ENCODE measurements around the gene CHAT.

CHAT gene

DNA sequence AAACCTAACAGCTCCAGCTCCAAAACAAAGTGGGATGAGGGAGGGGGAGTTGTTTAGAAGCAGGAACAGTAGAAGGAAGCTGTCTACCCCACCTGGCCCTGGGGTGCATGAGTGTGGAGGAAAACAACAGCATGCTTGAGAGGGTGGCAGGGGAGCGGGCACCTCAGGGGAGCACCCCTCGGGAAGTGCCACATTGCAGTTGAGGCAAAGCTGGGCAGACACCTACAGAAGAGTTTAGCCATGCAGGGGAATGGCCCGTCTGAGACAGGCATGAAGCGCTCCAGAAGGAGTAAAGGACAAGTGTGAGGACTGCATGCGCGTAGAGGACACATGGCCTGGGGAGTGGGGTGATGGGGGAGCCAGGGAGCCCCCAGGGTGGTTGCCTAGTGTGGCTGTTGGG is 18.1 kb downstream of the CHAT start:
- no peak for DNase-seq (ENCODE audit: low spot score)

DNA sequence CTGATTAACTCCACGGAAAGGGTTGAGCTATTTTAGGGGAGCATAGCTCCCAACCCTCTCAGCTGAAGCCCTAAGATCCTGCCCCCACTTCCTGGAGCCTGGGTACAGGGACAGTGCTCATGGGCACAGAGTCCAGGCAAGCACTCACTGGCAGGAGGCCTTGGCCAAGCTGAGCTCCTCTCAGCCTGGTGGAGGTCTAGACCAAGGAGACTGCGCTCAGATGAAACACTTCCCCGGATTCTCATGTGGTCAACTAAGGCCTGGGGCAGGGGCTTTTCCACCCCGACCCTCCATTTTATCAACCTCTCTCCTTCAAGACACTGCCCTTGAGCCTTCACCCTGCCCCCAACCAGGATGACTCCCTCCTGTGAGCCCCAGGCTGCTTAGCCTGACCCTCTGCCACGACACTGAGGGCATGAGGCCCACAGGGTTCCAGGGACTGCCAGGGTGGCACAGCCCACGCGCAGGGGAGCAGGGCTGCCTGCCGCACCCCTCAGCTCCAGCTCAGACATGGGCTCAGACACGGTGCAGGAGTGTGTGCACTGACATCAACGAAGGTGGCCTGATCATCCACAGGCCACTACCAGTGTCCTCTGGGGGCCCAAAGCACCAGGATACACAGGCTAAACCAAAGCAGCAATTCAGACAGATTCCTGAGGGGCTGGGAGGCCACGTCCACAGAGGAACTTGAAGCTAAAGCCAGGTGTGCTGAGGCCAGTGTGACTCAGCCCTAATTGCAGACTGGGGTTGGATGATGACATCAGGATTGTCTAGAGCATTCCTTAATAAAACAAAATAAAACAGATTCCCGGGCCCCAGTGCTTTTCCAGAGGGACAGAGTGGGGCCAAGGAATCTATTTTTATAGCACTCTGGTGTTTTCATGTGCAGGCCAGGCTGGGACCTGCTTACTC is 18.8 kb downstream of the CHAT start:
- no peak for DNase-seq (ENCODE audit: low spot score)

DNA sequence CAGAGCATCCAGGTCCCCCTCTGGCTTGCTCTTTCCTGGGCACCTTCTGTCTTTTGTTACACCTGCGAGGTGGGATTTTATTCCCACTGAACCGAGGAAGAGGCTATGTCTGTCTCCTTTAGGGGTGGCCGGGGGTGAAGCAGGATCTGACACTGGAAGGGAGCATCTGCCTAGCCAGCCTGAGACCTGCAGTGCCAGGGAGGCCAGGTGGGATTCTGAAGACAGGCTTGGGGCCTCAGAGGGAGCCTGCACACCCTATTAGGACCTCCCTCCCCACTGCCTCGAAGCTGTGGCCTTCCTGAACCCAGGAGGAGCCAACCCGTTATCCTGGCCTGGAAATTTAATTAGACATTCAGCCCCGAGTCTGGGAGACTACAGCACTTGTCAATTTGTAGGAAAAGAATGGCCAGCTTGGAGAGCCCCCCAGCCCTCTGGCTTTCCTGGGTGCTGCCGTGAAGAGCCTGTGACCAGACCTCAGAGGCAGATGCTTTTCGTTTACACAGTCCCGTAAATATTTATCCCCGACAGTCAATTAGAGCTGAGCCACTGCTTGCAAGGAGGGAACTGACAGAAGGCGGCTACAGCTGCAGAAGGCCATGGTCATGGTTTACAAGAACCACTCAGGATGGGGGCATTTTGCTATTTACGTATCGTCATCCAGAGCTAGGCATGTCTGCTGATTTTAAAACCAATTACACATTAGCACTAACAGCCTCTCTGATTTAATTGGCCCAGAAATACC is 19.7 kb downstream of the CHAT start:
- no peak for DNase-seq (ENCODE audit: low spot score)

DNA sequence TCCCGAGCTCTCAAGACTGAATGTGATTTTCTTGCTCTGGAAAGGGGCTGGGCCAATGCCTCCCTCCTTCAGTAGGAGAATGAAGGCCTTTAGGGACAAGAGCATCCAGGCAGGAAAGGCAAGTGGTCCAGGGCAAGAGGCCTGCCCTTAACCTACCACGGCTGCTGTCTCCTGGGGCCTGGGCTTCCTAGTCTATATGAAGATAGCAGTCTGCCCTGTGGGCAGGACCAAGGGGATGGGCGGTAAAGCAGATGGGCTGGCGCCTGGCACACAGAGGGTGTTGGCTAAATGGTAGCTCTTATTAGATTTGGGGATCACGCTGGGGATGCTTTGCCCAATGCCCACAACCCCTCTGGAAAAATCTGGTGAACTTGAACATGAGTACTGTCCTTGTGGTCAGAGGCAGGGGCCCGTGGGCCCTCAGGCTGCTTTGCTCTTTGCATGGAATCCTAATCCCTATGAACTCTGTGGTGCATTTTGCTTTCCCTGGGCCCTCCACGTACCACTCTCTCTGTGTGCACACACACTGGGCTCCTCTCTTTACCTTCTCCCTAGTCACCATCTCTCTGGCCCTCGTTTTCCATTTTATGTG is 20.3 kb downstream of the CHAT start:
- DNase-seq (ENCODE audit: low spot score): no peak

DNA sequence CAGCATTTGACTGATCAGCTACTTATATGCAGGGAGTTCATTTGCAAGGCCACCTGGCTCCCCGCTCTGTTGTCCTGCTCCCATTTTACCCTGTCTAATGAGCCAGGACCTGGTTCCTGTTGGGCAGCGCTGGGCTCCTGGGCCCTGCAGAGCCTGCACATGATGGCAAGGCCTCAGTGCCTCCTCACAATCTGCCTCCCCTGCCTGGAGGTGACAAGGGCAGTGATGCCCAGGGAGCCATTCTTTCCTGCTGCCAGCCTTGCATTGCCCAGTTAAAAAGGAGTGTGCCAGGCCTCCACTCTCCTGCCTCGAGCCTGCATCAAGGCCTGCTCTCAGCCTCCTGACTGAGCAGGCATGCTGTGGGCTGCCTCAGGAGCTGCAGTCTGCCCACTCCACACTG is 28.5 kb downstream of the CHAT start:
- DNase-seq (ENCODE audit: low spot score): no peak

DNA sequence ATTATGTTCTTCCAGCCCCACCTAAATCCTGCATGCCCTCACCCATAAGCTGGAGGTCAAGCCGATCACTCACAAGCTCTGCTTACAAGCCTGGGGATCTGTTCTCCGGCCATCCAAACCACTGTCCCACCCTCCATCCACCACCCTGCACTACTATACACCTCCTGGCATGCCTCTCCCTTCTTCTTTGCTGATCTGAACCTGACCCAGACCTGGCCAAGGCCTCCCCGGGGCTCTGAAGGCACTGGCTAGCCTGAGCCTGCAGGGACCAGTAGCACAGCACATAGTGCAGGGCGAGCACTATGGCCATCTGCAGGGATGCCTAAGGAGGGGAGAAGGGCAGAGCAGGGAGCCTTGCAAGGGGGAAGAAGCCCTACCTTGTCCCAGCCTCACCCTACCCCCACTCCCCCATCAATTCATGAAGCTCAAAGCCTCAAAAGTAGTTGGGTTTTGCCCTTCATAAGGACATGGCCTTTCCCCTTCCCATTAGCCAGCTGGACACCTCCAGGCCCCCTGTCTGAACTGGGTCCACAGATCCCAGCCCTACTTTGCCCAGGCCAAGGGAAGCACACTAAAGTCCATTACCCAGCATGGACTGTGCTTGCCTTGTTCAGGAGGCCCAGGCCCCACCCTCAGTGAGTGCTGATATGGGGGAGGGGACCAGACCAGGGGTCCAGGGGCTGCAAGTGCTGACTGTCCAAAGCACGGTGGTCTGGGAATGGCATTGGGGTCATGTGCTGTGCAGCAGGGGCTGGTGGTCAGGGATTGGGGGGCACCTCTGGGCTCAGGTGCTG is 29.6 kb downstream of the CHAT start:
- no peak for DNase-seq (ENCODE audit: low spot score)

DNA sequence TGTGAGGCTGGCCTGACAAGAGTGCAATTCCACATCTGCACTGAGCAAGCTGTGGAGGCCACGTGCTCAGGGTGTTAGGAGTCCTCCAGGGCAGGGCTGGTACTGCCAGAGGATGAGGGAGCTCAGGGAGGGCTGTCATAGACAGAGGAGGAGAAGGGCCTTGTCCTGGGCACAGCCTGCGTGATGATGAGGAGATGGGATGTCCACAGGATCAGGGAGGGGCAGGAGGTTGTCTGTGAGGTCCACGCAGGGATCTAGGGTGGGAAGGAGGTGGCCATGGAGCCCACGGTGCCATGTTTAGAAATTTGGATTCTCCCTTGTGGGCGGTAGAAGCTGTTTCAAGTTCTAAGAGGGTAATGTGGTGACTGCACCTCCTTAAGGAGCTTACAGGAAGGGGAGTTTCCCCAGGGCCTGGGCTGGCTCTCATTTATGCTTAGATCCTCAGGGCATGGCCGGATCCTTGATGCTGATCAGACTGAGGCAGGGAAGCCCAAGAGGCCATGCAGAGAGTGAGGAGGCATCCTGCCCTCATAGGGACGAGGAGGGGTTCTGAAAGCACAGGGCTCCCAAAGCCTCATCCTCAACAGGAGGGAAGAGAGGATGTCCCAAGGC is 30.3 kb downstream of the CHAT start:
- DNase-seq (ENCODE audit: low spot score): no peak

DNA sequence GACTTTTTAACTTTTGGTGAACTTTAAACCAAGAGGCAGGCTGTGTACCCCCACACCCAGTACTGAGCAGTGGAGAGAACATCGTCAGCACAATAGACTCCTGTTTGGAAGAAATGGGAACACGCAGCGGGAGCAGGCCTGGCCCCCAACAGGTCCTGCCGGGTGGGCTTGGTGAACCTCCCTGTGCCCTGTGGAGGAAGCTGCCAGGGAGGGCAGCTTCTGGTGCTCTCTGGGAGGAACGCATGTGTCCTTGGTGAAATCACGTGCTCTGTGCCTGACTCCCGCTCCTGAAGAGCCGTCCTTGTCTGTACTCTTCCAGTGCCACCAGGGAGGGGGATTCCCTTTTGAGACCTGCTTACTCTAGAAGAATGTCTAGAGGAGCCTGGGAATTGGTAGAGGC is 31.6 kb downstream of the CHAT start:
- no peak for DNase-seq (ENCODE audit: low spot score)

DNA sequence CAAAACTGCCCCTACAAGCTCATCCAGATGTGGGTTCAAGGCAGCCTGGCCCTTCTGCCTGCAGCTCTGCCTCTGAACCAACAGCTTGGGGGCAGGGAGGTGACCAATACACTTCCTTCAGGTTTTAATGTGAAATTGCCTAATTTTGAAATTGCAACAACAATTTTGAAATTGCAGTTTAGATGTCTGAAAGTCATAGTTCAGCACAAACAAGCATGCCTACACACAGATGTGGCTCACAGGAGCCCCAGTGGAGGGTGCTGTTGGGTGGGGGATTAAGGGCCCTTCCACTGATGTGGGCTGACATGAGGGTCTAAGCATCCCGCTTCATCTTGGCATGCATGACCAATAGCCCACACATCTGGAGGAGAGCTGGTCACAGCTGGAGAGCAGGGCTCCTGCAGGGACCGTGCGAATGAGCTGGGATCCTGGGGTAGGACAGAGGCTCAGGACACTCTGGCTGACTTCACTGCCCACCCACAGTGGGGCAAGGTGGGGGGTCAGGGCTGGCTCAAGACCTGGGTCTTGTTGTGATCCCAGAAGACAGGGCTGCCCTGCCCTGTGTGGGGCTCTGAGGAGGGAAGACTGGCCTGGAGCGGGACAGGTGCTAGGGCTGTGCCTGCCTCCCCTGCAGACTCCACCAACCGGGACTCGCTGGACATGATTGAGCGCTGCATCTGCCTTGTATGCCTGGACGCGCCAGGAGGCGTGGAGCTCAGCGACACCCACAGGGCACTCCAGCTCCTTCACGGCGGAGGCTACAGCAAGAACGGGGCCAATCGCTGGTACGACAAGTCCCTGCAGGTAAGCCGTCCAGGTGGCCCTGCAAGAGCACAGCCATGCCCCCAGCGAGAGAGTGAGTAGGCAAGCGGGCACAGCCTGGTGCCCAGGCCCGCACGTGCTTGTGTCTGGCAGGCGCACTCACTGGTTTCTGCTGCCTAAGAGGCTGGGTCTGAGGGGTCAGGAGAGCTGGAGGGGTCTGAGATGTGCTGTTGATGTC is 32.3 kb downstream of the CHAT start:
- no peak for DNase-seq (ENCODE audit: low spot score)

DNA sequence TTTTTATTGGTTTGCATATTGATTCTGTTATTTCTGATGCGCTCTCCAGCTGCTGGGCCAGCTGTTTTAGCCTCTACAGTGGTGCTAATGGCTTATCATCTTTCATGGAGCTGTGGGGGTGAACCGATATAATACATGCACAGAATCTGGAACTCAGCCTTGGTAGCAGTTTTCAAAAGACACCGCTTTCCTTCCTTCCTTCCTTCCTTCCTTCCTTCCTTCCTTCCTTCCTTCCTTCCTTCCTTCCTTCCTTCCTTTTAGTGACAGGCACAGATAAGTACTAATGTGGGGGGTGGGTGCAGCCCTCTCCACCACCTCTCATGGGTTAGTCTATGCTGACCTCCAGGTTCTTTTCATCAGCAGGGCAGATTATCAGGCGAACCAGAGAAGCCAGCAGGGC is 33.7 kb downstream of the CHAT start:
- DNase-seq (ENCODE audit: low spot score): no peak

DNA sequence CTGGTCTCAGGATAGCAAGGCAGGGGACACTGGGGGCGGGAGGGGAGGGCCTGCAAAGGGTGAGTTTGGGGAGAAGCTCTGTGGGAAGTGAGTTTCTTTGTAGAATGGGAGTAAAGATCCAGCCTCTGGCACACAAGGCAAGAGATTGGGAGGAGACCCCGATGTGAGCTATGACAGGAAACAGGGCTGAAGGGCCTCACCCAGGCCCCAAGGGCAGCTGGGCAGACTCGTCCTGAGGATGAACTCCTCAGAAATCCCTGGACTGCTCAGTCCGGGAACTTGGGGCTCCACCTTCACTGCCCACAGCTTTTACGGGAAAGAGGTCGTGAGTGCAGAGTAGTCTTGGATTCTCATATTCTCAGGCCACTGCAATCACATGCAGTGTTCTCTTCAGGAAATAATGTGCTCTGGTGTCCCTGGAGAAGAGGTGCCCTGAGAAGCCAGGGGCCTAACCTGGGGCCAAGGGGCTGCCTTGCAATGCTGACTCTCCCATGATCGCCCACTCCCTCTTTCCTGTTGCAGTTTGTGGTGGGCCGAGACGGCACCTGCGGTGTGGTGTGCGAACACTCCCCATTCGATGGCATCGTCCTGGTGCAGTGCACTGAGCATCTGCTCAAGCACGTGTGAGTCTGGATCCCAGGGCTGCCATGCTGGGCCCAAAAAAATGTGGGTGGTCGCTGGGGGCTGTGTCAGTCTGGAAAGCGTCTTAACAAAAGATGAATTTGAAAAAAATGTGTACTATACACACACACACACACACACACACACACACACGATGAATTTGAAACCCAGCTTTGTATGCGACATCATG is 34.4 kb downstream of the CHAT start:
- no peak for DNase-seq (ENCODE audit: low spot score)

DNA sequence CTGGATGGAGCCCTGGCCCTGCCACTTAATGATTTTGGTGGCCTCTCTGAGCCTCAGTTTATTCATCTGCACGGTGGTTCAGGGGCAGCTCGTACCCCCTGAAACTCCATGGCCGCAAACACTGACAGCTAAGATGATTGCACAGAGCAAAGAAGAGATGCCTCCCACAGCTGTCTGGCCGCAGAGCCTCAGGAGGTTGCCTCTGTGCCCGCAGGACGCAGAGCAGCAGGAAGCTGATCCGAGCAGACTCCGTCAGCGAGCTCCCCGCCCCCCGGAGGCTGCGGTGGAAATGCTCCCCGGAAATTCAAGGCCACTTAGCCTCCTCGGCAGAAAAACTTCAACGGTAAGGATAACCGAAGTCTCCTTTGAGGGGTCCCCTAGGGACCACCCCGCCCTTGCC is 35.5 kb downstream of the CHAT start:
- peak; percentile 28 for DNase-seq (ENCODE audit: low spot score)

DNA sequence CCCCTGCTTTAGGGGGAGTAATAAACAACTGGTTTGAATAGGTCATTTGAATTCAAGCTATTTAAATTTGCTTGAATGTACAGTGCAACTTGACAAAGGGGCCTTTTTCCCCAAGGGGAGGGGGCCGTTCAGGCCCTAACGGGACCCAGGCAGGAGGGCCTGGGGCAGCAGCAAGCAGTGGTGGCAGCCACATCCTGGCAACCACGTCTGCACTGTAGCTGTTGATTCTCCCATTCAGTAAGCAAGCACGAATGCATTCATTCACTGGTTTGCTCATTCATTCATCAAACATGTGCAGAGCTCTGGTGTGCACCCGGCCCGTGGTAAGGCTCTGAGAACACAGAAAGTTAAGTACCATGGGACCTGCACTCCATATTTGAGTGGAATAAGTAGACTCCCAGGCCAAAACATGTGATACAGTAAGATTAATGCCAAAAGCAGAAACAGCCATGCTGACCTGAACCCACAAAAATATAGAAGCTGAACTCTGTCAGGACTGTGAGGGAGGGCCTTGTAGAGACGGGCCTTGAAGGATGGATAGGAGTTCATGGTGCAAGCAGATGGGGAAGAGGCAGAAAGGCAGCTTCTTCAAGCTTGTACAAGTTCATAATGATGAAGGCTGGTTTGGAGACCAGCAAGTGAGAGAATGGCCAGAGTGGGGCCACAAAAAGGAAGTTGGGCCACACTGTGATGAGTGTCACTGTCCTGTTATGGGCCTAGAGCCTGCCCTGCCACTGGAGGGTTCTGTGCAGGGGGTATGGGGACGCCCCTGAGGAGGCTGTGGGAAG is 36.3 kb downstream of the CHAT start:
- no peak for DNase-seq (ENCODE audit: low spot score)

DNA sequence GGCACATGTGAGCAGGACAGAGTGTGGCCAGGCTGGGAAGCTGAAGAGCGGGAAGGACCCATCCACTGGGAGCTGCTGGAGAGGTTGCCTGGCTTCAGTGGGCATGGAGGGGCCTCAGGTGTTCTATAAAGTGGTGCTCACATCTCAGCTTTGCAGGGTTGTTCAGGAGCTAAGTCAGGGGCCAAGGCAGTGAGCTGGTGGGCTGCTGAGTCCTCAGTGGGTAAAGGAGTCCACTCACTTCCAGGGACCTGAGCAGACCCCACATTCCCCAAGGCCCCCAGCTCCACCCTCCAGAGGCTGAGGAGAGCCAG is 36.8 kb downstream of the CHAT start:
- DNase-seq (ENCODE audit: low spot score): no peak

DNA sequence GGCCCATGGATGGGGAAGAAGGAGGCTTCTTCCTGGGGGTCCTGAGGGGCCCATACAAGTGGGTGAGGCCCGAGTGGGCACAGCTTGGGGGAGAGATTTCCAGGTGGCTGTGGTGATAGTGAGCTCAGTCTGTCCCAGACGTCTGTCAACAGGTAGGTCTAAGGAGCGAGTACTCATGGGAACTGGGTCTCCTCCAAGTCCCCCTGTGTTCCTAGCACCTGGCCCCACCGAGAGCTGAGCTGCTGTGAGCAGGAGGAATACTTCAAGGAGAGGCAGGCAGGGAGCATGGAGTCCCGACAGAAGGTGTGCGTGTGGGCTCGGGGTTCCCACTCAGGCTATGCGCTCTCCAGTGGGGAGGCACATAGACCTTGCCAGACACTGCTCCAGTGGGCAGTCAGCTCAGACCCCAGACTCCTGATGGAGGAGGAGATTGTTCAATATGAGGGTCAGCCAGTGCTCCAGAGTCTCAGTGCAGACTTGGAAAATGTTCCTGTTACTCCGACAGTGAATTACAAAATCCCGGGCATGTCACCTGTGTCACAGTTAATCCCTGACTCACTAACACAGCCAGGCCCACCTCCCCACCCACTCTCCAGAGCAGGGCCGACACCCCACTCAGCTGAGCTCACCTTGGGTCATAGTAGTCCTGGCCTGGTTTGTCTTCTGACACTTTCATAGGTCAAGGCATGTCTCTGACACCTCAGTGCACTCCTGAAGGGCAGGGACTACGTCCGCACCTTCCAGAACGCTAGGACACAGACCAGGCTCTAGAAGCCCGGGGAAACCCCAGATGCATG is 37.4 kb downstream of the CHAT start:
- no peak for DNase-seq (ENCODE audit: low spot score)

DNA sequence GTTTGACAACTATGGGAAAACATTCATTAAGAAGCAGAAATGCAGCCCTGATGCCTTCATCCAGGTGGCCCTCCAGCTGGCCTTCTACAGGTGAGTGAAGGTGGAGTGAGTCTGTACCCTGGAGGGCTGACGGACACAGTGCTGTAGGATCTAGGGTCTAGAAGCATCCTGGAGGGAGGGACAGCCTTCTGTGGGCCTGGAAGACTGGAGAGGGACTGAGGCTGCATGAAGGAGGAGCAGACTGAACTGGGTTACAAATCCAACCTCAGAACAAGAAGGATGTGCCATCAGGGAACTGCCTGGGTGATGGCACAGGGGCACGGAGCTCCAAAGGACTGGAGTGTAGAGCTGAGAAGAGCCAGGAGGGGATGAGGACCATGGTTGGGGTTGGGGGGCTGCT is 38.1 kb downstream of the CHAT start:
- DNase-seq (ENCODE audit: low spot score): no peak

DNA sequence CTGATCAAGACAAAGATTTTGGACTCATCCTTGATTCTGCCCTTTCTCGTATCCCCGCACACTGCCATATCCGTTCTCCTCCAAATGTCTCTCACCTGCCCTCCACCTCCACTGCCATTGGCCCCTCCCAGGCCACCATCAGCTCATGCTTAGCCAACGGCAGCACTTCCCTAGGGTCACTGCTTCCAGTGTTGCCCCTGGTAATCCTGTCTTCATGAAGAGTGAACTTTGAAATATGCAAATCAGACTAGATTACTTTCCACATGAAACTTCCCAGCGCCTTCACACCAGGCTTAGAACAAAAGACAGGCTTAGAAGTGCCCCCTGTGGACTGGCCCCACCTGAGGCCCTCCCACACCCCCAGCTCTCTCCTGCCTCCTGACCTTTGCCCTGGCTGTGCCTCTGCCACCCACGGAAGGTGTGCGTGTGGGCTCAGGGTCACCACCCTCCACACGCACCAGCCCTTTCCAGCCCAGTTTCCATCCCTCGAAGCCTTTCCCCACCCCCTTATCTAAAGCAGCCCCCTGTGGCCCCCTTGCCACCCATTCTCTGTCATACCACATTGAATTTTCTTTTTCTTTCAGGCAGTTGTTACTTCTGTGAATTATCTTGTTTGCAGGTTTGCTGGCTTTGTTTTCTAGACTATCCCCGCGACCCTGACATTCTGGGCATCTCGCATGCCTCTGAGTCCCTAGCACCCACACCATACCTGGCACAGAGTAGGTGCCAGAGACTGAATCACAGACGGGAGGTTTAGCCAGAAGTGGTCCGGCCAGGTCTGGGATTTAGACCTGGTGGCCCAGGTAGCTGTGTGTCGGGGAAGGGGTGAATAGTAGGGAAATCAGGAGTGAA is 38.8 kb downstream of the CHAT start:
- DNase-seq (ENCODE audit: low spot score): no peak

All from activated CD4-positive, alpha-beta T cell treated with anti-CD3 and anti-CD28 coated beads, Interleukin-2, Interleukin-4, amounts not matched to agents 100 ng/mL and 50 ng/mL, durations not matched to agents 16 hours and 8 hours (primary cell).